Chondrocyte (in vitro differentiated cells): ENCODE data around the gene KCNQ1. TPM values are rescaled to one million over a fixed set of nuclear protein-coding genes. Genes with fewer than 3 reads are reported as not detected.

Experiments
- DNase-seq: peaks from one replicate; pipeline ENCODE4 v3.0.0; 2021; ENCODE audit warnings: mixed read lengths, low spot score
- H3K27ac Mint-ChIP-seq: one replicate; pipeline ENCODE4 v1.8.0; 2021; ENCODE audit warnings: mild to moderate bottlenecking, moderate library complexity, mixed read lengths; ENCODE audit not compliant: unreplicated experiment
- H3K27me3 Mint-ChIP-seq: 2 replicates; pipeline ENCODE4 v1.8.0; 2021; ENCODE audit warnings: low read depth, mixed read lengths
- H3K36me3 Mint-ChIP-seq: 2 replicates; pipeline ENCODE4 v1.8.0; 2021; ENCODE audit warnings: low read depth, mixed read lengths
- H3K4me1 Mint-ChIP-seq: 2 replicates; pipeline ENCODE4 v1.8.0; 2021; ENCODE audit warnings: low read depth, mild to moderate bottlenecking, mixed read lengths
- H3K4me3 Mint-ChIP-seq: one replicate; pipeline ENCODE4 v1.8.0; 2021; ENCODE audit warnings: mild to moderate bottlenecking, moderate library complexity, mixed read lengths; ENCODE audit not compliant: unreplicated experiment
- H3K9me3 Mint-ChIP-seq: 2 replicates; pipeline ENCODE4 v1.8.0; 2021; ENCODE audit warnings: low read depth, mixed read lengths
- CTCF ChIP-seq: fragments of 200-600 bp; sonication (generic); IDR thresholded peaks from 2 replicates; pipeline ENCODE4 v1.5.0; 2021; ENCODE audit warnings: antibody characterized with exemption, mild to moderate bottlenecking, moderate library complexity
- long read RNA-seq: library from polyadenylated mRNA; stranded (forward); transcript quantifications from one replicate; pipeline ENCODE4 v2.0.0, GENCODE V29; 2021
- total RNA-seq: library from RNA; stranded (reverse); gene quantifications from 3 replicates; pipeline ENCODE4 v1.2.1, GENCODE V29; 2021

The KCNQ1 gene
- 0.41 TPM in 1 of 3 replicates, not detected in the others for total RNA-seq
- long read RNA-seq, partial matches to known transcripts, result 0 of 8 reads
- long read RNA-seq, other reads (novel, unspliced or antisense), result 8 of 8 reads

GRCh38 chr11:2444821-2445745 lies at the start of gene KCNQ1:
Gene KCNQ1 (plus strand): TSS chr11:2445008. CDS start chr11:2445099, 91 bp downstream.
- no peaks in the 10 kb centered on the region for H3K36me3 Mint-ChIP-seq
- peak within 1 kb of the TSS; percentile 42 for H3K4me3 Mint-ChIP-seq
- H3K27me3 Mint-ChIP-seq, result peaks cover 35% of the 10 kb centered on the region
- TF ChIP-seq CTCF, result no peak
- H3K27ac Mint-ChIP-seq, result no peak within 1 kb of the TSS
- H3K9me3 Mint-ChIP-seq, result peaks cover 11% of the 10 kb centered on the region
- peak; percentile 52 for DNase-seq
- peaks cover 3% of the 10 kb centered on the region for H3K4me1 Mint-ChIP-seq

GRCh38 chr11:2395211-2395730 lies 49.5 kb upstream of the KCNQ1 start:
- DNase-seq, result no peak
- Mint-ChIP-seq H3K9me3 (no peaks in the 10 kb centered on the region), H3K27me3 (no peaks in the 10 kb centered on the region), H3K4me3 (no peak overlapping the region), H3K36me3 (peaks cover 6% of the 10 kb centered on the region), H3K27ac (no peak overlapping the region), H3K4me1 (peaks cover 14% of the 10 kb centered on the region)
- no peak for TF ChIP-seq CTCF

- Mint-ChIP-seq H3K4me3 (no peak overlapping the region), H3K27ac (no peak overlapping the region)
Measured at GRCh38 chr11:2395856-2396255, 49.0 kb upstream of the KCNQ1 start.

GRCh38 chr11:2396471-2396870 lies 48.3 kb upstream of the KCNQ1 start:
- H3K4me1 Mint-ChIP-seq, result peaks cover 11% of the 10 kb centered on the region

More at GRCh38 chr11:2395856-2396255, 49.0 kb upstream of the KCNQ1 start:
- peaks cover 6% of the 10 kb centered on the region for H3K36me3 Mint-ChIP-seq
- H3K27me3 Mint-ChIP-seq, result no peaks in the 10 kb centered on the region
- DNase-seq, result no peak
- TF ChIP-seq CTCF, result no peak
- no peaks in the 10 kb centered on the region for H3K9me3 Mint-ChIP-seq
- H3K4me1 Mint-ChIP-seq, result peaks cover 8% of the 10 kb centered on the region

More at GRCh38 chr11:2396471-2396870, 48.3 kb upstream of the KCNQ1 start:
- no peak overlapping the region for H3K27ac Mint-ChIP-seq
- no peak for TF ChIP-seq CTCF
- no peaks in the 10 kb centered on the region for H3K9me3 Mint-ChIP-seq
- peaks cover 8% of the 10 kb centered on the region for H3K36me3 Mint-ChIP-seq
- H3K4me3 Mint-ChIP-seq, result no peak overlapping the region
- DNase-seq, result no peak
- no peaks in the 10 kb centered on the region for H3K27me3 Mint-ChIP-seq
